GM12878 (cell line): ENCODE measurements around the gene CEP250. TPM values are rescaled to one million over a fixed set of nuclear protein-coding genes. Genes with fewer than 3 reads are reported as not detected.
A peak's percentile ranks its signal among the peaks of the same experiment; 100 is the strongest.

Source experiments
- ATF3 ChIP-seq: IDR thresholded peaks from 2 replicates; pipeline ENCODE4 v1.6.1; 2011; ENCODE audit warnings: low read depth, mild to moderate bottlenecking, low read length, moderate library complexity, borderline replicate concordance; ENCODE audit errors: extremely low read depth
- BCL3 ChIP-seq: IDR thresholded peaks from 2 replicates; pipeline ENCODE4 v1.6.1; 2011; ENCODE audit warnings: borderline replicate concordance, low read depth, mild to moderate bottlenecking, moderate library complexity, low read length; ENCODE audit not compliant: insufficient read depth, poor library complexity, severe bottlenecking
- CHD2 ChIP-seq: IDR thresholded peaks from 2 replicates; pipeline ENCODE4 v1.6.1; 2011; ENCODE audit warnings: low read depth, low read length, improper control_type of control experiment, borderline replicate concordance
- EGR1 ChIP-seq, 2 experiments: IDR thresholded peaks; 1 replicate in 1 of 2; 2 replicates in 1 of 2; pipeline ENCODE4 v1.6.1; 2011 to 2012; ENCODE audit warnings: low read depth in 2 of 2, low read length in 2 of 2, borderline replicate concordance in 1 of 2, mild to moderate bottlenecking in 1 of 2, moderate library complexity in 1 of 2
- MLLT1 ChIP-seq: fragments of 450-650 bp; IDR thresholded peaks from 2 replicates; pipeline ENCODE4 v1.6.1; 2016; ENCODE audit warnings: mild to moderate bottlenecking
- NFYA ChIP-seq: IDR thresholded peaks from 2 replicates; pipeline ENCODE4 v1.6.1; 2011; ENCODE audit warnings: low read depth, mild to moderate bottlenecking, low read length, improper control_type of control experiment, borderline replicate concordance
- PML ChIP-seq: IDR thresholded peaks from 2 replicates; pipeline ENCODE4 v1.6.1; 2012; ENCODE audit warnings: low read length, inconsistent platforms
- RELB ChIP-seq: fragments of 450-650 bp; IDR thresholded peaks from 2 replicates; pipeline ENCODE4 v1.6.1; 2017; ENCODE audit warnings: low read depth, mild to moderate bottlenecking, moderate library complexity
- SMAD1 ChIP-seq: fragments of 450-650 bp; IDR thresholded peaks from 2 replicates; pipeline ENCODE4 v1.6.1; 2018; ENCODE audit warnings: mild to moderate bottlenecking, low read depth; ENCODE audit not compliant: partially characterized antibody
- SP1 ChIP-seq: IDR thresholded peaks from one replicate; pipeline ENCODE4 v1.6.1; 2011; ENCODE audit warnings: low read depth, low read length
- ZBTB40 ChIP-seq: fragments of 450-650 bp; IDR thresholded peaks from 2 replicates; pipeline ENCODE4 v1.6.1; 2016; ENCODE audit warnings: mild to moderate bottlenecking, moderate library complexity, borderline replicate concordance
- ZNF274 ChIP-seq: IDR thresholded peaks from one replicate; pipeline ENCODE4 v1.8.0; 2011; ENCODE audit not compliant: insufficient read length, insufficient read depth
- polyA plus RNA-seq, 11 experiments: library from polyadenylated mRNA; depleted of rRNA in 4 of 11; unstranded in 6 of 11; stranded (reverse) in 5 of 11; fragments of >200 nt; fragmentation: Nextera tagmentation in 4 of 11; fragmentation: Illumina TruSeq in 1 of 11; extraction: Ambion mirVana in 4 of 11; extraction: Trizol in 1 of 11; gene quantifications; 1 replicate in 1 of 11; 2 replicates in 10 of 11; pipeline versions ENCODE4 v1.2.1 to v1.2.3, GENCODE V29; 2011 to 2016; ENCODE audit warnings: inconsistent platforms in 2 of 11, missing spikeins in 2 of 11, low read depth in 1 of 11
- total RNA-seq, 4 experiments: library from RNA; depleted of rRNA in 3 of 4; stranded (reverse); fragments of >200 nt in 3 of 4; fragmentation: Illumina TruSeq in 1 of 4; extraction: Trizol in 1 of 4; gene quantifications; 2 replicates each; pipeline versions ENCODE4 v1.2.1 to v1.2.3, GENCODE V29; 2013 to 2021

The CEP250 gene
- total and polyA plus RNA-seq, 10 of the 15 experiments (the other 5 are each of a cell fraction or from before 2014, with no cell fraction given) = 2.4 to 41.6 (median 25.7) TPM

GRCh38 chr20:35539756-35540212 lies 84.4 kb downstream of the CEP250 start (continued):
- TF ChIP-seq SP1 (peak; percentile 85), ATF3 (no peak), ZBTB40 (peak; percentile 61; the same call in 1 of the 2 replicates), SMAD1 (peak; percentile 59), PML (no peak), BCL3 (no peak), CHD2 (peak; percentile 79; the same call in 1 of the 2 replicates), EGR1 (IDR thresholded peaks at IDR 0.05; ENCODE audit: borderline replicate concordance in 1 of 2, low read depth in 2 of 2, low read length in 2 of 2) (no peak), ZNF274 (no peak), MLLT1 (0 out of 2 replicates have a peak, but pooled peaks have one; percentile 25), RELB (peak; percentile 47; the same call in 1 of the 2 replicates), NFYA (peak; percentile 47; the same call in 1 of the 2 replicates)
